Measurements from ENCODE around the gene EXOSC6. TPM values are rescaled to one million over a fixed set of nuclear protein-coding genes. Genes with fewer than 3 reads are reported as not detected.

Gene EXOSC6
- total RNA-seq, 1 experiment from 2014 or later: 19.3 TPM

GRCh38 chr16:70254965-70255286 is 3.2 kb upstream of the EXOSC6 start:
- no peak for ATAC-seq
- intact Hi-C loops (cut with micrococcal nuclease; ENCODE audit: unreplicated experiment) (no loop called here), in situ Hi-C loops (cut with HindIII; ENCODE audit: low pct_unique_long_range_greater_than_20kb, low sequenced_read_pairs) (no loop called here)
- H3K9me3 ChIP-seq (ENCODE audit: control insufficient read depth, insufficient read depth, low read depth, low read length): no peaks in the 10 kb centered on the region
- no peak overlapping the region for H3K4me3 ChIP-seq (ENCODE audit: low read depth in 2 of 2, low read length in 2 of 2)
- DNase-seq (ENCODE audit: low read depth, low spot score): no peak
- H3K27me3 ChIP-seq (ENCODE audit: control insufficient read depth, insufficient read depth, low read length): no peaks in the 10 kb centered on the region
- POLR2A ChIA-PET: no interaction called here
- BruUV-seq (replicated peaks): no TSS peak
- CTCF ChIA-PET: no interaction called here
- H3K36me3 ChIP-seq (ENCODE audit: control insufficient read depth, insufficient read depth, low read length): peaks cover 7% of the 10 kb centered on the region
- no peaks in the 10 kb centered on the region for H3K4me1 ChIP-seq (ENCODE audit: control insufficient read depth, insufficient read depth, low read length)
- H3K27ac ChIP-seq (ENCODE audit: low read length): no peak overlapping the region
- no peak for TF ChIP-seq TCF7L2 (IDR thresholded peaks at IDR 0.05; ENCODE audit: low read depth, low read length)
- no peak for TF ChIP-seq CTCF (IDR thresholded peaks at IDR 0.05)
- no peak for TF ChIP-seq SIN3A (IDR thresholded peaks at IDR 0.05; ENCODE audit: borderline replicate concordance, insufficient read depth, low read depth, low read length)
- no peak for TF ChIP-seq REST (IDR thresholded peaks at IDR 0.05; ENCODE audit: insufficient read depth in 1 of 2, low read depth in 2 of 2, low read length in 1 of 2)
- TF ChIP-seq POLR2AphosphoS5 (IDR thresholded peaks at IDR 0.05; ENCODE audit: low read depth, low read length): no peak

DNA sequence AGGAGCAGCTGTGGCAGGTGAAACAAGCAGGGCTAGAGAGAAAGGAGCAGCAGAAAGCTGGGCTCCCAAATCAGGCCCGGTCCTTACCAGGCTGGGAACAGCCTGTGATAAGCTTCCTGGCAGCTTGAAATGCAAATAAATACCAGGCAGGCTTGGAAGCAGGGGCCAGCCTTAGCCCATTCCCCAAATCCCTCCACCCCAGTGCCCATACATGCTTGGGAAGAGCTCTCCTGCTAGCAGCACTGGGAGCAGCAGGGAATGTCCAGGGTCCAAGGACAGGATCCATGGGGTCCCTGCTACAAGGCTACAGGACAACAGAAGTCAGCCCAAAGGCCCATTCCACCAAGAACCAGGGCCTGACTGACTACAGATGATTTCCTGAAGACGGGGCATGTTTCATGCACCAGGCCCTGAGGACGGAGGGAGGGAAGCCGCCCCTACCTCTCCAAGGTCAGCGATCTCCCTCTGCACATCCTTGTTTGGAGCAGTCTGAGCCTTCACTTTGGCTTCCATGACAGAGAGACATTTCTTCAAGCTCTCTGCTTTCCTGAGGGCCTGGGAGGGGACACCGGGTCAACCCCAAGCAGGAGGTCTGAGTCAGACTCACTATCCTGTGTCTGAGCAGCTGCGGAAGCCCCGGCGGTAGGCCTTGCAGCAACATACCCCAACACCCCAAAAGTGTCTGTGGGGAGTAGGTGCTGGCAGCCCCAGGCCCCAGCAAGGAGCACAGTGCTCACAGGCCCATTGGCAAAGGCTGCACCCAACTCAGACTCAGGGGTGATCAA is 2.6 kb upstream of the EXOSC6 start:
- TF ChIP-seq TCF7L2 (IDR thresholded peaks at IDR 0.05; ENCODE audit: low read depth, low read length): no peak
- TF ChIP-seq CTCF (IDR thresholded peaks at IDR 0.05): no peak; the same call in 1 of the 2 replicates
- no peak for TF ChIP-seq POLR2AphosphoS5 (IDR thresholded peaks at IDR 0.05; ENCODE audit: low read depth, low read length)
- no peak for TF ChIP-seq SIN3A (IDR thresholded peaks at IDR 0.05; ENCODE audit: borderline replicate concordance, insufficient read depth, low read depth, low read length)
- peaks cover 7% of the 10 kb centered on the region for H3K36me3 ChIP-seq (ENCODE audit: control insufficient read depth, insufficient read depth, low read length)
- in situ Hi-C loops (cut with HindIII; ENCODE audit: low pct_unique_long_range_greater_than_20kb, low sequenced_read_pairs) (no loop called here), intact Hi-C loops (cut with micrococcal nuclease; ENCODE audit: unreplicated experiment) (no loop called here)
- POLR2A ChIA-PET: interaction anchor here (0.7 kb wide), 1 partner anchor 11 kb away, joined by 4 read pairs; no protein-coding TSS in a partner anchor
- no peak overlapping the region for H3K4me3 ChIP-seq (ENCODE audit: low read depth in 2 of 2, low read length in 2 of 2)
- CTCF ChIA-PET: no interaction called here
- no peak overlapping the region for H3K27ac ChIP-seq (ENCODE audit: low read length)
- no peaks in the 10 kb centered on the region for H3K4me1 ChIP-seq (ENCODE audit: control insufficient read depth, insufficient read depth, low read length)
- no peaks in the 10 kb centered on the region for H3K27me3 ChIP-seq (ENCODE audit: control insufficient read depth, insufficient read depth, low read length)
- ATAC-seq (no peak), DNase-seq (ENCODE audit: low read depth, low spot score) (no peak)
- BruUV-seq (replicated peaks): no TSS peak
- H3K9me3 ChIP-seq (ENCODE audit: control insufficient read depth, insufficient read depth, low read depth, low read length): no peaks in the 10 kb centered on the region
